WERI-Rb-1 (cell line): ENCODE measurements around the gene YIPF3.
A peak's percentile ranks its signal among the peaks of the same experiment; 100 is the strongest.
"Not testable (repeated sequence)": the region's sequence is repeated elsewhere in the genome, so short reads cannot be mapped to it uniquely, and the experiment has no call there.

Experiments
- DNase-seq: peaks from one replicate; pipeline ENCODE4 v3.0.0-alpha.2; 2020
- H3K27ac ChIP-seq: fragments of 250-450 bp; sonication (Bioruptor Pico); 2 replicates; pipeline ENCODE4 v1.5.1; 2020; ENCODE audit warnings: mild to moderate bottlenecking, moderate library complexity
- H3K27me3 ChIP-seq: fragments of 250-450 bp; sonication (Bioruptor Pico); 2 replicates; pipeline ENCODE4 v1.5.1; 2021; ENCODE audit warnings: mild to moderate bottlenecking, low read depth, moderate library complexity; ENCODE audit not compliant: insufficient read depth, severe bottlenecking
- H3K36me3 ChIP-seq: fragments of 250-450 bp; sonication (Bioruptor Pico); 2 replicates; pipeline ENCODE4 v1.5.1; 2020; ENCODE audit warnings: mild to moderate bottlenecking, moderate library complexity
- H3K4me3 ChIP-seq: 2 replicates; pipeline ENCODE4 v1.5.1; 2011; ENCODE audit warnings: low read depth, mild to moderate bottlenecking, control low read depth, low read length
- H3K9me3 ChIP-seq: fragments of 250-450 bp; sonication (Bioruptor Pico); 2 replicates; pipeline ENCODE4 v1.5.1; 2021; ENCODE audit warnings: mild to moderate bottlenecking, moderate library complexity; ENCODE audit not compliant: severe bottlenecking
- CTCF ChIP-seq: IDR thresholded peaks from 2 replicates; pipeline ENCODE4 v1.5.1; 2011; ENCODE audit warnings: low read depth, mild to moderate bottlenecking, control low read depth, inconsistent platforms, low read length

The YIPF3 gene

DNA sequence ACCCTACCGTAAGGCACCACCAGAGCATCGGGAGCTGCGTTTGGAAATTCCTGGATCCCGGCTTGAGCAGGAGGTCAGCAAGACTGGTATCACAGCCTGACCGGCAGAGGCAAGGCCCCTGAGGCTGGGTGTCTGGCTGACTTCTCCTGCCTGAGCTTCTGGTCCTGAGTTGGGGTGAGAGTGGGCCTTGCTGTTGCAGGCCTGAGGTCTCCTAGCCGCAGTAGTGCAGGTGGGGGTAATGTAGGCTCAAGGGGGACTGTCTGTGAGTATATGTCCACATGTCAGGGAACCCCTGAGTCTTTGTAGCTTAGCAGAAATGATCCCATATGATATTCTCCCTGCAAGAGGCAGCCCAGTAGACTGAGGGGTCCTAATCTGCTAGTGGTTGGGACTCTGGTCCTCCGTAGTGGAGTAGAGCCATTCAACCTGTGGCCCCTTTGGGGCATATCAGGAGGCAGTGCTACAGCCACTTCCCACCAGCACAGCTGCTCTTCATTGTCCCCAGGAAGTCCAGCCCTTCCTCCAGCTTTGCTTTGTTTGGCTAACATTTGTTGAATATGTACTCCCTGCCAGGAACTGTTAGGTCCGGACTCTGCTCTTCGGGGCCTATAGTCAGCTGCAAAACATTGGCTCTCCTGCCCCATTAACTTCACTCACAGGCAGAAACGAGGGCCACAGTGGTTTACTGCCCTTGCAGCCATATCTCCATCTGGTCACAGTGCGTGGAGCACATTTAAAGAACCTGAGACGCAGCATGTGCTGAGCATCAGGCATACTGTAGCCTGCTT lies 17.5 kb downstream of the YIPF3 start:
- Histone ChIP-seq H3K36me3 (peaks cover 67% of the 10 kb centered on the region), H3K27me3 (no peaks in the 10 kb centered on the region), H3K4me3 (no peak overlapping the region), H3K27ac (no peak overlapping the region), H3K9me3 (no peaks in the 10 kb centered on the region)
- TF ChIP-seq CTCF = no peak
- DNase-seq = no peak

- not testable (repeated sequence) for H3K9me3 ChIP-seq, DNase-seq, H3K27ac ChIP-seq, H3K27me3 ChIP-seq, H3K4me3 ChIP-seq
- peaks cover 62% of the 10 kb centered on the region for H3K36me3 ChIP-seq
Measured at GRCh38 chr6:43498291-43498690, 18.4 kb downstream of the YIPF3 start.

- no peak overlapping the region for H3K4me3 ChIP-seq
- no peaks in the 10 kb centered on the region for H3K9me3 ChIP-seq
- DNase-seq = no peak
- H3K36me3 ChIP-seq = peaks cover 56% of the 10 kb centered on the region
- no peak overlapping the region for H3K27ac ChIP-seq
- H3K27me3 ChIP-seq = no peaks in the 10 kb centered on the region
- no peak for TF ChIP-seq CTCF
Measured at GRCh38 chr6:43497689-43498088, 19.0 kb downstream of the YIPF3 start.

GRCh38 chr6:43497129-43497396 lies 19.7 kb downstream of the YIPF3 start:
- no peaks in the 10 kb centered on the region for H3K27me3 ChIP-seq
- TF ChIP-seq CTCF = no peak
- no peak overlapping the region for H3K4me3 ChIP-seq
- H3K36me3 ChIP-seq = peaks cover 50% of the 10 kb centered on the region
- no peak for DNase-seq
- no peak overlapping the region for H3K27ac ChIP-seq
- H3K9me3 ChIP-seq = no peaks in the 10 kb centered on the region

GRCh38 chr6:43496370-43497128 lies 20.2 kb downstream of the YIPF3 start:
- peak; percentile 90 for TF ChIP-seq CTCF
- H3K4me3 ChIP-seq = no peak overlapping the region
- H3K27me3 ChIP-seq = no peaks in the 10 kb centered on the region
- peak overlapping the region; percentile 3; the same call in 1 of the 2 replicates for H3K27ac ChIP-seq
- peak; percentile 86 for DNase-seq
- no peaks in the 10 kb centered on the region for H3K9me3 ChIP-seq
- H3K36me3 ChIP-seq = peaks cover 49% of the 10 kb centered on the region

DNA sequence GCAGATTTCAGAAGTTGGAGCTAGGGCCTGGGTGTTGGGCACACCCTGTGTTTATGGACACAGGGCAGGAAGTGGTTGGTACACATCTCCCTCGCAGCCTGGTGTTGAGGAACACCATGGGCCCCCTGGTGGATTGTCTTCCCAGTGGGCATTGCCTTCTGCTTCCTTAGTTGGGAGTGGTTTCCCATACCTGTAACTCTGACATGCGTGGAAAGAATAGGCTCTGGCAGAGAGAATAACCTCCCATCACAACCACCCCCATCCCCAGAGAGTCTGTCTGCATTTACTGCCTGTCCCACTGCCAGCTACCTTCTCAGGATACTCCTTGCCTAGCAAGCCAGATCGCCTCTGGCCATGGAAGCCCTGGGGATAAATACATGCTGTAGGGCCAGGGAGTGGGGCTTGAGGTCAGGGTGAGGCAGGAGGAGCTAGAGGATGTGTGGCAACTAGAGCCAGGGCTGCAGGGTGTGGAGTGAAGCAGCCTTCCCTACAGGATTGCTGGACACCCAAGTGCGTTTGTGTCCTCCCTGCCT lies 21.3 kb downstream of the YIPF3 start:
- no peaks in the 10 kb centered on the region for H3K9me3 ChIP-seq
- H3K27ac ChIP-seq = no peak overlapping the region
- H3K36me3 ChIP-seq = peaks cover 38% of the 10 kb centered on the region
- no peak overlapping the region for H3K4me3 ChIP-seq
- peak; percentile 65 for TF ChIP-seq CTCF
- H3K27me3 ChIP-seq = no peaks in the 10 kb centered on the region
- DNase-seq = no peak
